CD4-positive, alpha-beta T cell (primary cell): ENCODE data around the gene DENND1A. TPM values are rescaled to one million over a fixed set of nuclear protein-coding genes. Genes with fewer than 3 reads are reported as not detected.

Experiments used
- ATAC-seq: fragments of 200-7000 bp; cut with Tn5 transposase; one replicate; pipeline ENCODE4 v1.10.0; 2022; ENCODE audit warnings: mild to moderate bottlenecking; ENCODE audit not compliant: poor library complexity
- CTCF ChIA-PET: fragments of 350-600 bp; sonication (Branson Sonifier 250); formaldehyde crosslinking; loops from one replicate; lab custom pipeline; 2021; ENCODE audit warnings: antibody characterized with exemption, inconsistent platforms; lab: Charles Lee
- POLR2A ChIA-PET: fragments of 350-600 bp; sonication (Branson Sonifier 250); formaldehyde crosslinking; loops from one replicate; lab custom pipeline; 2021; ENCODE audit warnings: antibody characterized with exemption, inconsistent platforms; lab: Charles Lee
- DNase-seq, 14 experiments: peaks; one replicate each; pipeline ENCODE4 v3.0.0-alpha.2; 2013 to 2020; ENCODE audit warnings: mixed read lengths in 2 of 14
- H3K27ac ChIP-seq, 2 donors: one replicate each; pipeline versions ENCODE4 v1.5.1 to v1.7.0; 2013; ENCODE audit warnings: low read length in 2 of 2, low read depth in 1 of 2, mild to moderate bottlenecking in 1 of 2
- H3K27me3 ChIP-seq, 2 experiments: 1 replicate in 1 of 2; 2 replicates in 1 of 2; pipeline versions ENCODE4 v1.6.1 to v1.7.0; 2013; ENCODE audit warnings: low read length in 2 of 2, control low read depth in 1 of 2, mild to moderate bottlenecking in 1 of 2, moderate library complexity in 1 of 2; ENCODE audit not compliant: insufficient read depth in 2 of 2, control insufficient read depth in 1 of 2
- H3K36me3 ChIP-seq: one replicate; pipeline ENCODE4 v1.6.1; 2013; ENCODE audit warnings: low read length, control low read depth; ENCODE audit not compliant: insufficient read depth
- H3K4me1 ChIP-seq: one replicate; pipeline ENCODE4 v1.6.1; 2013; ENCODE audit warnings: low read length, control low read depth; ENCODE audit not compliant: insufficient read depth
- H3K4me3 ChIP-seq: one replicate; pipeline ENCODE4 v1.5.1; 2013; ENCODE audit warnings: mild to moderate bottlenecking, low read length, moderate library complexity
- H3K9me3 ChIP-seq, 2 experiments: 1 replicate in 1 of 2; 2 replicates in 1 of 2; pipeline versions ENCODE4 v1.6.1 to v1.7.0; 2013; ENCODE audit warnings: low read length in 2 of 2, mild to moderate bottlenecking in 2 of 2, control low read depth in 1 of 2, moderate library complexity in 1 of 2; ENCODE audit not compliant: control insufficient read depth in 1 of 2, insufficient read depth in 1 of 2
- H3K27ac Mint-ChIP-seq: one replicate; pipeline ENCODE4 v1.8.0; 2020; ENCODE audit warnings: mixed read lengths
- H3K27me3 Mint-ChIP-seq: one replicate; pipeline ENCODE4 v1.8.0; 2021; ENCODE audit warnings: mixed read lengths
- H3K36me3 Mint-ChIP-seq: one replicate; pipeline ENCODE4 v1.8.0; 2021; ENCODE audit warnings: low read depth, mixed read lengths
- H3K4me1 Mint-ChIP-seq: one replicate; pipeline ENCODE4 v1.8.0; 2021; ENCODE audit warnings: low read depth, mixed read lengths
- H3K4me3 Mint-ChIP-seq: one replicate; pipeline ENCODE4 v1.8.0; 2020; ENCODE audit warnings: mild to moderate bottlenecking, mixed read lengths
- H3K9me3 Mint-ChIP-seq: one replicate; pipeline ENCODE4 v1.8.0; 2020; ENCODE audit warnings: mixed read lengths
- intact Hi-C, 2 experiments: fragments of 100-400 bp; cut with DNase I in 1 of 2; cut with micrococcal nuclease in 1 of 2; formaldehyde crosslinking; loops; one replicate each; pipeline versions ENCODE4 v1.15.1 to v1.9.0; 2023 to 2025; cut with DNase I, micrococcal nuclease
- total RNA-seq, 174 experiments: library from RNA in 2 of 174; stranded (reverse) in 2 of 174; gene quantifications; one replicate each; pipeline ENCODE4 v1.2.3 and lab custom pipeline; 2021 to 2026
- TF ChIP-seq, protein P1 (sequence below): fragments of 200-600 bp; IDR thresholded peaks from one replicate; pipeline ENCODE4 v1.8.0; 2022; ENCODE audit warnings: antibody characterized with exemption, mild to moderate bottlenecking

DENND1A gene
- total RNA-seq, 2 experiments from 2014 or later, result 20.0 to 20.6 TPM

DNA sequence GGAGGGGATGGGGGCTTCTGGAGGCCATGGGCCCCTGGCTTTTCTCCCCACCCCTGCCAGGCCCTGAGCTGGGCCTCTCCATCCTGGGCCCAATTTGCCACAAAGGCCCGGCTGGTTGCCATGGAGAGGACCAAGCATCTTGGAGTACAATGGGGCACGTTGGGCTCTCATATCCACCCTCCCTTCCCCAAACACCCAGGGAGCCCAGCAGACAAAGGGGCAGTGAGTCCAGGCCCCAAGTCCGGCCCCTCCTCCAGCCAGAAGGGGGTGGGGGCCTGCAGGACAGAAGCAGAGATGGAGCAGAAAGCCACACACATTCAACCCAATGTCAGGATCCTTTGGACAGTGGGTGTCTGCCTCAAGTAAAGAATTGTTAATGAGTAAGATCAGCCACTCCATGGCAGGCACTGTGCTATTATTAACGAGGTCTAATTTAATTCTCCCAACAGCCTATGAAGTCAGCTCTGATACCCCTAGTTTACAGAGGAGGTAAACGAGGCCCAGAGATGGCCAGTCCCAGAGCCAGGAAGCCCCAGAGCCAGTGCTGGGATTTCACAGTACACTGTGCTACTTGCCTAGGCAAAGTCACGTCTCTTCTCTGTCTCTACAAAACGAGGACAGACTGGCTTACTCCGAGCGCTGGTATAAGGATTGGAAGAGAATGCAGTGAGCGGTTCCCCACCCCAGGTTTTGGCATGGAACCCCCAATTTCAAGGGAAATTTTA lies 571.6 kb downstream of the DENND1A start:
- Histone ChIP-seq H3K27me3 (no peaks in the 10 kb centered on the region), H3K27ac (no peak overlapping the region), H3K36me3 (no peaks in the 10 kb centered on the region), H3K4me1 (peaks cover 31% of the 10 kb centered on the region), H3K9me3 (no peaks in the 10 kb centered on the region), H3K4me3 (no peak overlapping the region)
- intact Hi-C loops, result loop anchor here in 1 of 2 experiments (10.0 kb wide), 1 partner anchor 894 kb away; no protein-coding TSS in a partner anchor
- Mint-ChIP-seq H3K9me3 (no peaks in the 10 kb centered on the region), H3K4me3 (no peak overlapping the region), H3K27ac (peak overlapping the region; percentile 22), H3K27me3 (no peaks in the 10 kb centered on the region), H3K36me3 (no peaks in the 10 kb centered on the region), H3K4me1 (peaks cover 22% of the 10 kb centered on the region)
- ChIA-PET CTCF (no interaction called here), POLR2A (no interaction called here)
- TF ChIP-seq, protein P1, sequence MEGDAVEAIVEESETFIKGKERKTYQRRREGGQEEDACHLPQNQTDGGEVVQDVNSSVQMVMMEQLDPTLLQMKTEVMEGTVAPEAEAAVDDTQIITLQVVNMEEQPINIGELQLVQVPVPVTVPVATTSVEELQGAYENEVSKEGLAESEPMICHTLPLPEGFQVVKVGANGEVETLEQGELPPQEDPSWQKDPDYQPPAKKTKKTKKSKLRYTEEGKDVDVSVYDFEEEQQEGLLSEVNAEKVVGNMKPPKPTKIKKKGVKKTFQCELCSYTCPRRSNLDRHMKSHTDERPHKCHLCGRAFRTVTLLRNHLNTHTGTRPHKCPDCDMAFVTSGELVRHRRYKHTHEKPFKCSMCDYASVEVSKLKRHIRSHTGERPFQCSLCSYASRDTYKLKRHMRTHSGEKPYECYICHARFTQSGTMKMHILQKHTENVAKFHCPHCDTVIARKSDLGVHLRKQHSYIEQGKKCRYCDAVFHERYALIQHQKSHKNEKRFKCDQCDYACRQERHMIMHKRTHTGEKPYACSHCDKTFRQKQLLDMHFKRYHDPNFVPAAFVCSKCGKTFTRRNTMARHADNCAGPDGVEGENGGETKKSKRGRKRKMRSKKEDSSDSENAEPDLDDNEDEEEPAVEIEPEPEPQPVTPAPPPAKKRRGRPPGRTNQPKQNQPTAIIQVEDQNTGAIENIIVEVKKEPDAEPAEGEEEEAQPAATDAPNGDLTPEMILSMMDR, result no peak
- DNase-seq (no peak), ATAC-seq (no peak)

- H3K27ac Mint-ChIP-seq, result no peak overlapping the region
- H3K4me3 Mint-ChIP-seq, result no peak overlapping the region
- POLR2A ChIA-PET, result no interaction called here
- Histone ChIP-seq H3K4me3 (no peak overlapping the region), H3K27ac (no peak overlapping the region), H3K27me3 (no peaks in the 10 kb centered on the region), H3K36me3 (no peaks in the 10 kb centered on the region), H3K9me3 (no peaks in the 10 kb centered on the region), H3K4me1 (peaks cover 31% of the 10 kb centered on the region)
- TF ChIP-seq, protein P1, result no peak
- H3K9me3 Mint-ChIP-seq, result no peaks in the 10 kb centered on the region
- CTCF ChIA-PET, result no interaction called here
- ATAC-seq, result no peak
- H3K36me3 Mint-ChIP-seq, result no peaks in the 10 kb centered on the region
- H3K4me1 Mint-ChIP-seq, result peaks cover 22% of the 10 kb centered on the region
- intact Hi-C loops, result loop anchor here in 1 of 2 experiments (10.0 kb wide), 1 partner anchor 893 kb away; no protein-coding TSS in a partner anchor
- no peak for DNase-seq
- H3K27me3 Mint-ChIP-seq, result no peaks in the 10 kb centered on the region
Observed at GRCh38 chr9:123357743-123358059, 572.2 kb downstream of the DENND1A start.

GRCh38 chr9:123356851-123357742 lies 572.8 kb downstream of the DENND1A start:
- intact Hi-C loops, result loop anchor here in 1 of 2 experiments (10.0 kb wide), 1 partner anchor 892 kb away; no protein-coding TSS in a partner anchor

More at GRCh38 chr9:123356851-123357742, 572.8 kb downstream of the DENND1A start:
- no peaks in the 10 kb centered on the region for H3K36me3 ChIP-seq
- TF ChIP-seq, protein P1, result no peak
- ChIA-PET CTCF (no interaction called here), POLR2A (no interaction called here)
- no peak overlapping the region for H3K27ac Mint-ChIP-seq
- DNase-seq (no peak), ATAC-seq (no peak)
- H3K27me3 Mint-ChIP-seq, result no peaks in the 10 kb centered on the region
- no peak overlapping the region for H3K4me3 ChIP-seq
- peaks cover 22% of the 10 kb centered on the region for H3K4me1 Mint-ChIP-seq
- no peaks in the 10 kb centered on the region for H3K36me3 Mint-ChIP-seq
- H3K4me1 ChIP-seq, result peaks cover 31% of the 10 kb centered on the region
- no peaks in the 10 kb centered on the region for H3K9me3 ChIP-seq
- no peaks in the 10 kb centered on the region for H3K27me3 ChIP-seq
- H3K9me3 Mint-ChIP-seq, result no peaks in the 10 kb centered on the region
- H3K27ac ChIP-seq, result no peak overlapping the region
- H3K4me3 Mint-ChIP-seq, result no peak overlapping the region
